Right atrium auricular region (tissue), 2 donors: ENCODE data around the gene VMA21. TPM values are rescaled to one million over a fixed set of nuclear protein-coding genes. Genes with fewer than 3 reads are reported as not detected.

Experiments
- DNase-seq: peaks from one replicate; pipeline ENCODE4 v3.0.0-alpha.2; 2019; ENCODE audit warnings: low spot score
- H3K27ac ChIP-seq, 2 donors: fragments of 200-600 bp; sonication (generic); 1 replicate in 1 of 2; 2 replicates in 1 of 2; pipeline ENCODE4 v1.5.1; 2016 to 2019
- H3K27me3 ChIP-seq, 2 donors: fragments of 200-600 bp; sonication (generic); one replicate each; pipeline versions ENCODE4 v1.5.1 to v1.6.0; 2017 to 2019
- H3K36me3 ChIP-seq: fragments of 200-600 bp; sonication (generic); one replicate; pipeline ENCODE4 v1.5.1; 2016
- H3K4me1 ChIP-seq, 2 donors: fragments of 200-600 bp; sonication (generic); one replicate each; pipeline versions ENCODE4 v1.5.1 to v1.6.0; 2017 to 2019
- H3K4me3 ChIP-seq, 2 donors: fragments of 200-600 bp; sonication (generic); 1 replicate in 1 of 2; 2 replicates in 1 of 2; pipeline ENCODE4 v1.5.1; 2017 to 2019; ENCODE audit warnings: mild to moderate bottlenecking in 1 of 2, moderate library complexity in 1 of 2
- H3K9me3 ChIP-seq, 2 donors: fragments of 200-600 bp; sonication (generic); one replicate each; pipeline ENCODE4 v1.5.1; 2019
- CTCF ChIP-seq, 2 donors: fragments of 200-600 bp; sonication (generic); IDR thresholded peaks; one replicate each; pipeline ENCODE4 v1.5.1; 2019; ENCODE audit warnings: antibody characterized with exemption in 2 of 2
- total RNA-seq, 2 donors: library from RNA; depleted of rRNA; stranded (reverse); fragments of >200 nt; gene quantifications; one replicate each; pipeline ENCODE4 v1.1.0, GENCODE V29; 2016

VMA21 gene
- total RNA-seq, 2 donors from 2014 or later, result 18.5 to 19.4 TPM

GRCh38 chrX:151419782-151420181 is 22.8 kb downstream of the VMA21 start:
- no peaks in the 10 kb centered on the region for H3K4me1 ChIP-seq
- no peak for TF ChIP-seq CTCF (IDR thresholded peaks at IDR 0.05)
- H3K4me3 ChIP-seq, result no peak overlapping the region
- no peak overlapping the region for H3K27ac ChIP-seq
- no peaks in the 10 kb centered on the region for H3K9me3 ChIP-seq
- no peaks in the 10 kb centered on the region for H3K36me3 ChIP-seq
- no peak for DNase-seq
- H3K27me3 ChIP-seq, result no peaks in the 10 kb centered on the region

DNA sequence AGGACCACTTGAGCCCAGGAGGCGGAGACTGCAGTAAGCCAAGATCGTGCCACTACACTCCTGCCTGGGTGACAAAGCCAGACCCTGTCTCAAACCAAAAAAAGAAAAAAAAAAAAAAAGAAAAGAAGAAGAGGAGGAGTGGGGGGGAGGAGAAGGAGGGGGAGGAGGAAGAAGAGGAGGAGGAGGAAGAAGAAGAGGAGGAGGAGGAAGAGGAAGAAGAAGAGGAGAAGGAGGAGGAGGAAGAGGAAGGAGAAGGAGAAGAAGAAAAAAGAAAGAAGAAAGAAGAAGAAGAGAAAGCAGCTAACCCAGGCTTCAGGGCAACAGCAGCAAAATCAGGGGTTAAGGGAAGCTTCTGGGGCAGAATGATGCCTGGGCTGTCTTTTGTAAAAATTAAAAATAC is 27.5 kb downstream of the VMA21 start:
- no peak for TF ChIP-seq CTCF (IDR thresholded peaks at IDR 0.05)
- no peaks in the 10 kb centered on the region for H3K27me3 ChIP-seq
- no peaks in the 10 kb centered on the region for H3K9me3 ChIP-seq
- H3K36me3 ChIP-seq, result no peaks in the 10 kb centered on the region
- DNase-seq, result no peak
- no peak overlapping the region for H3K4me3 ChIP-seq
- no peak overlapping the region for H3K27ac ChIP-seq
- no peaks in the 10 kb centered on the region for H3K4me1 ChIP-seq

DNA sequence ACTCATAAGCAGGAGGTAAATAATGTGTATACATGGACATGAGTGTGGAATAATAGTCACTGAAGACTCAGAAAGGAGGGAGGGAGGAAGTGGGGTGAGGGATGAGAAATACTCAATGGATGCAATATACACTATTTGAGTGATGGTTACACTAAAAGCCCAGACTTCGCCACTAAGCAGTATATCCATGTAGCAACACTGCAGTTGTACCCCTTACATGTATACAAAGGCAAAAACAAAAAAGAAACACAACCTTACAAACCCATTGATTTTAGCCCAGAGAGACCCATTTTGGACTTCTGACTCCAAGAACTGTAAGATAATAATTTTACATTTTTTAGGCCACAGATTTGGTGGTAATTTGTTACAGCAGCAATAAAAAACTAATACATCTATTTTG is 51.5 kb downstream of the VMA21 start:
- no peaks in the 10 kb centered on the region for H3K9me3 ChIP-seq
- no peak overlapping the region for H3K27ac ChIP-seq
- no peaks in the 10 kb centered on the region for H3K27me3 ChIP-seq
- no peaks in the 10 kb centered on the region for H3K4me1 ChIP-seq
- no peak for DNase-seq
- no peak for TF ChIP-seq CTCF (IDR thresholded peaks at IDR 0.05)
- H3K36me3 ChIP-seq, result no peaks in the 10 kb centered on the region
- H3K4me3 ChIP-seq, result no peak overlapping the region

DNA sequence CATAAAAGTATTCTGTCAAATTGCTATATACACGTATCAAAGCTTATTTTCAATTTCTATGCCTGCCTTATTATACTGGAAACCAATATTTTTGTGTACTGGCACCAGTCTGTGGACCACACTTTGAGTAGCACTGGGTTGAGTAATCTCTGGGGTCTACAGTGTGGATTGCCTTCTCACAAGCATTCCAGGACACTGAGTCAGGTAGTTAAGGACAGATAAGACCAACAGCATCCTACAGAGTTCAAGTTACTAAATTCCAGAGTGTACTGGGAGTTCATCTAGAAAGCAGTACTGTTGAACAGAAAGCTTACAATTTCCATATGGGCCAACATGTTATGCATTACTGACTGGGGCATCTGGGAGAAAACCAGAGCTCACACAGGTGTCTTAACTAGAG is 61.8 kb downstream of the VMA21 start:
- H3K9me3 ChIP-seq, result no peaks in the 10 kb centered on the region
- no peak overlapping the region for H3K27ac ChIP-seq
- DNase-seq, result no peak
- H3K4me1 ChIP-seq, result no peaks in the 10 kb centered on the region
- no peaks in the 10 kb centered on the region for H3K36me3 ChIP-seq
- no peaks in the 10 kb centered on the region for H3K27me3 ChIP-seq
- H3K4me3 ChIP-seq, result no peak overlapping the region
- TF ChIP-seq CTCF (IDR thresholded peaks at IDR 0.05), result no peak

Other genes starting within 250 kb of the VMA21 start
- not detected for gene GPR50, start 220.6 kb upstream of the VMA21 start, total RNA-seq
- not detected for gene PASD1, start 166.5 kb downstream of the VMA21 start, total RNA-seq